ENCODE measurements around the gene CA6.
A peak's percentile ranks its signal among the peaks of the same experiment; 100 is the strongest.

The CA6 gene

GRCh38 chr1:9004700-9005394 lies 59.2 kb downstream of the CA6 start:
- TF ChIP-seq, protein P1, sequence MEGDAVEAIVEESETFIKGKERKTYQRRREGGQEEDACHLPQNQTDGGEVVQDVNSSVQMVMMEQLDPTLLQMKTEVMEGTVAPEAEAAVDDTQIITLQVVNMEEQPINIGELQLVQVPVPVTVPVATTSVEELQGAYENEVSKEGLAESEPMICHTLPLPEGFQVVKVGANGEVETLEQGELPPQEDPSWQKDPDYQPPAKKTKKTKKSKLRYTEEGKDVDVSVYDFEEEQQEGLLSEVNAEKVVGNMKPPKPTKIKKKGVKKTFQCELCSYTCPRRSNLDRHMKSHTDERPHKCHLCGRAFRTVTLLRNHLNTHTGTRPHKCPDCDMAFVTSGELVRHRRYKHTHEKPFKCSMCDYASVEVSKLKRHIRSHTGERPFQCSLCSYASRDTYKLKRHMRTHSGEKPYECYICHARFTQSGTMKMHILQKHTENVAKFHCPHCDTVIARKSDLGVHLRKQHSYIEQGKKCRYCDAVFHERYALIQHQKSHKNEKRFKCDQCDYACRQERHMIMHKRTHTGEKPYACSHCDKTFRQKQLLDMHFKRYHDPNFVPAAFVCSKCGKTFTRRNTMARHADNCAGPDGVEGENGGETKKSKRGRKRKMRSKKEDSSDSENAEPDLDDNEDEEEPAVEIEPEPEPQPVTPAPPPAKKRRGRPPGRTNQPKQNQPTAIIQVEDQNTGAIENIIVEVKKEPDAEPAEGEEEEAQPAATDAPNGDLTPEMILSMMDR (conservative IDR thresholded peaks at IDR 0.05): peak; percentile 96
- no peak for TF ChIP-seq ZFX (IDR thresholded peaks at IDR 0.05)
- H3K27ac ChIP-seq: no peak overlapping the region

GRCh38 chr1:9005395-9005708 lies 59.7 kb downstream of the CA6 start:
- H3K27ac ChIP-seq: no peak overlapping the region
- TF ChIP-seq, protein P1 (conservative IDR thresholded peaks at IDR 0.05): peak; percentile 34
- no peak for TF ChIP-seq ZFX (IDR thresholded peaks at IDR 0.05)

GRCh38 chr1:9006956-9007615 lies 61.4 kb downstream of the CA6 start:
- no peak for TF ChIP-seq ZFX (IDR thresholded peaks at IDR 0.05)
- TF ChIP-seq, protein P1 (conservative IDR thresholded peaks at IDR 0.05): no peak
- H3K27ac ChIP-seq: no peak overlapping the region

- H3K27ac ChIP-seq: no peak overlapping the region
- TF ChIP-seq ZFX (IDR thresholded peaks at IDR 0.05): no peak
- TF ChIP-seq, protein P1 (conservative IDR thresholded peaks at IDR 0.05): no peak
Observed at GRCh38 chr1:9008236-9008635, 62.6 kb downstream of the CA6 start.

GRCh38 chr1:9009438-9010370 lies 64.0 kb downstream of the CA6 start:
- TF ChIP-seq, protein P1 (conservative IDR thresholded peaks at IDR 0.05): no peak; the same call in 1 of the 2 replicates
- TF ChIP-seq ZFX (IDR thresholded peaks at IDR 0.05): no peak
- H3K27ac ChIP-seq: no peak overlapping the region

DNA sequence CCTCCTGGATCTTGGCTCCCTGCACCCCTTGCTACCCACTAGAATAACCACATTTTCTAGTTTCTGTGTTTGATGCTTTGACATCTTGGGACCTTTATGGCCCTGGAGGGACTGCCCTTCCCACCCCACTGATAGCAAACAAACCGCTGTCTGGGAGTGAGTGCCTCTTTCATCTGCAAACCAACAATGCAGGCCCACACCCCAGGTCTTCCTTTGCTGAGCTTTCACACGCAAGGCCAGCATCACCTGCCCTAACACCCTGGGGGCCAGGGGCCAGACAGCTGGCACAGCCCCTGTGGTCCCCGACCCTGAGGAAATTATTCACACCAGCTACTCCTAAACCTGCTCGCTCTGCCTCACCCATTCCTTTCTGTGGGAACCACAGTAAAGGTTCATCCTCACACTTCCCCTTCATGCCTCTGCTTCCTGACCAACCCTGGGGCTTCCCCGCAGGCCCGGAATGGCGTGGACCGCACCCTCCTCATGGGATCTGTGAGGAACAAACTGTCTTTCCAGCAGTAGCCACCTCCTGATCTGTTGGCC lies 65.2 kb downstream of the CA6 start:
- TF ChIP-seq, protein P1 (conservative IDR thresholded peaks at IDR 0.05): no peak
- no peak for TF ChIP-seq ZFX (IDR thresholded peaks at IDR 0.05)
- H3K27ac ChIP-seq: no peak overlapping the region

Data from C4-2B (cell line).